ENCODE data around the gene ZNF516.

ZNF516 gene

DNA sequence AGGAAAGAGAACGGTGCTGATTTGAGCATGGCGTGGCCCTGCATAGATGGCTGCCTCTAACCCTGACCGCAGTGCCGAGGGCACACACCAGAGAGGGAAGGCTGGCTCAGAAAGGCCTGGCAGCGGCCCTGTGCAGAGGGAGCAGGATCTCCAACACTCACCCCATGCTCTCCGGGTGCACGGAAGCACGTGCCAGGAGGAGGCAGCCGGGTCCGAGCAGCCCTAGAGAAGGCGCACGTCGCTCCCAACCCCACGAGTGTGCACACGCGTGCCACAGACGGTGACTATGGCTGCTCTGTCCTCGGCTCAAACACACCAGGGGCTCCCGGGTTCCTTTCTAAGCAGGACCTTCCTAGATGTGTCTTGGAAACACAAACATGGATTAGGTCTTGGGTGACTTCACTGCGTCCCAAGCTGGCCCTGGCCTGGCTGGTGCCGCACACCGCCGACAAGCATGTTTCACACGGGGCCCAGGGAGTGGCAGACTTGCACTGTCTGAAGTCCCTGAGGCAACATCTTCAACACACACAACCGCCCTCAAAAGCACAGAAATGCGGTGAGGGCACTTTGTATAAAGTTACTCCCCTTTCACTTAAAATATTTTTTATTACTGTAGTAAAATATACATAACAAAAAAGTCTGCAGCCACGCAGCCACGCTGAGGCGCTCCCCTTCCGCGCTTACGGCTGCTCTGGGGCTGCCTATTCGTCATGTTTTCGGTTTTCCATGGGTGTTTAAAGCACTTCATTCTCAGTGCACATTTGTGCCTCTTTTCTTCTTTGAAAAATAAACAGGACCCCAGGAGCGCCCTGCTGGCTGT, 110.0 kb downstream of the ZNF516 start:
- Histone ChIP-seq H3K4me1 (ENCODE audit: insufficient read depth, low read length) (peaks cover 90% of the 10 kb centered on the region), H3K9me3 (ENCODE audit: insufficient read depth, low read length, severe bottlenecking) (no peaks in the 10 kb centered on the region), H3K9ac (ENCODE audit: low read depth, low read length) (peak overlapping the region; percentile 57), H3K36me3 (ENCODE audit: insufficient read depth, low read length) (no peaks in the 10 kb centered on the region), H3K27me3 (ENCODE audit: insufficient read depth, low read length, poor library complexity) (no peaks in the 10 kb centered on the region), H3K4me3 (ENCODE audit: low read depth in 1 of 2, low read length in 2 of 2) (peak overlapping the region in 1 of 2 experiments; percentile 41; a peak in 1 of 4 replicates), H3K4me2 (ENCODE audit: insufficient read depth, low read length) (peak overlapping the region; percentile 46), H3K27ac (ENCODE audit: low read length) (peak overlapping the region; percentile 96), H4K20me1 (ENCODE audit: insufficient read depth, low read length) (no peaks in the 10 kb centered on the region), H3K79me2 (ENCODE audit: insufficient read depth, low read length) (no peaks in the 10 kb centered on the region; the same call in 1 of the 2 replicates), H2AFZ (ENCODE audit: low read depth, low read length) (peak overlapping the region; percentile 51)
- peak; percentile 52 for ATAC-seq (ENCODE audit: insufficient read depth, low read depth)
- peak; percentile 65 for DNase-seq
- no peak for TF ChIP-seq EZH2 (IDR thresholded peaks at IDR 0.05; ENCODE audit: borderline replicate concordance, low read depth, low read length, severe bottlenecking)
- TF ChIP-seq, protein P1, sequence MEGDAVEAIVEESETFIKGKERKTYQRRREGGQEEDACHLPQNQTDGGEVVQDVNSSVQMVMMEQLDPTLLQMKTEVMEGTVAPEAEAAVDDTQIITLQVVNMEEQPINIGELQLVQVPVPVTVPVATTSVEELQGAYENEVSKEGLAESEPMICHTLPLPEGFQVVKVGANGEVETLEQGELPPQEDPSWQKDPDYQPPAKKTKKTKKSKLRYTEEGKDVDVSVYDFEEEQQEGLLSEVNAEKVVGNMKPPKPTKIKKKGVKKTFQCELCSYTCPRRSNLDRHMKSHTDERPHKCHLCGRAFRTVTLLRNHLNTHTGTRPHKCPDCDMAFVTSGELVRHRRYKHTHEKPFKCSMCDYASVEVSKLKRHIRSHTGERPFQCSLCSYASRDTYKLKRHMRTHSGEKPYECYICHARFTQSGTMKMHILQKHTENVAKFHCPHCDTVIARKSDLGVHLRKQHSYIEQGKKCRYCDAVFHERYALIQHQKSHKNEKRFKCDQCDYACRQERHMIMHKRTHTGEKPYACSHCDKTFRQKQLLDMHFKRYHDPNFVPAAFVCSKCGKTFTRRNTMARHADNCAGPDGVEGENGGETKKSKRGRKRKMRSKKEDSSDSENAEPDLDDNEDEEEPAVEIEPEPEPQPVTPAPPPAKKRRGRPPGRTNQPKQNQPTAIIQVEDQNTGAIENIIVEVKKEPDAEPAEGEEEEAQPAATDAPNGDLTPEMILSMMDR (IDR thresholded peaks at IDR 0.05; ENCODE audit: borderline replicate concordance, extremely low read depth, low read length, poor library complexity, severe bottlenecking): peak; percentile 50

DNA sequence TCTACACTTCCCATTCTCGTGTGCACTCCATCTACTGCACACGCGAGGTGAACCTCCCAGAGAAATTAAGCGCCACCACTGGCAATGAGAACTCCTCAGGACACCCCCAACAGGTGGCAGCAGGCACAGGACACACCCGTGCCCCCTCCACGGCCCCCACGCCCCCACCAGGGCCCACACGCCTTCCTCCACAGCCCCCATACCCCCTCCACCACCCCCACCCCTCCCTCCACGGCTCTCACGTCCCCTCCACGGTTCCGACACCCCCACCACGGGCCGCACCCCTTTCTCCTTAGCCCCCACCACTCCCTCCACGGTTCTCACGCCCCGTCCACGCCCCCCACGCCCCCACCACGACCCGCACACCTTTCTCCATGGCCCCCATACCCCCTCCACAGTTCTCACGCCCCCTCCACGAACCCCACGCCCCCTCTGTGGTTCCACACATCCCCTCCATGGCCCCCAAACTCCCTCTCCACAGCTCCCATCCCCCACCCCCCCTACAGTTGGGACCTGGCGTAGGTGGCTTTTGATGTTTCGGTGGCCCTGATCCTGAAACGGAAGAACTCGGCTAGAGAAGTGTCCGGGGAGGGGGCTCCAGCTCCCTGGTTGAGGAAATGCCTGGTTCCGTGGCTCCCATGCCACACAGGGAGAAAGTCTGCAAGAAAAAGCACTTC, 110.8 kb downstream of the ZNF516 start:
- H2AFZ ChIP-seq (ENCODE audit: low read depth, low read length): peak overlapping the region; percentile 51; the same call in 1 of the 2 replicates
- no peaks in the 10 kb centered on the region; the same call in 1 of the 2 replicates for H3K36me3 ChIP-seq (ENCODE audit: insufficient read depth, low read length)
- H3K4me2 ChIP-seq (ENCODE audit: insufficient read depth, low read length): peak overlapping the region; percentile 46; the same call in 1 of the 2 replicates
- ATAC-seq (ENCODE audit: insufficient read depth, low read depth) (no peak; the same call in 2 of the 3 replicates), DNase-seq (peak; percentile 72)
- H3K4me1 ChIP-seq (ENCODE audit: insufficient read depth, low read length): peaks cover 86% of the 10 kb centered on the region
- H3K27ac ChIP-seq (ENCODE audit: low read length): peak overlapping the region; percentile 96
- no peaks in the 10 kb centered on the region for H4K20me1 ChIP-seq (ENCODE audit: insufficient read depth, low read length)
- TF ChIP-seq, protein P1 (IDR thresholded peaks at IDR 0.05; ENCODE audit: borderline replicate concordance, extremely low read depth, low read length, poor library complexity, severe bottlenecking): peak; percentile 9
- no peak for TF ChIP-seq EZH2 (IDR thresholded peaks at IDR 0.05; ENCODE audit: borderline replicate concordance, low read depth, low read length, severe bottlenecking)
- H3K79me2 ChIP-seq (ENCODE audit: insufficient read depth, low read length): no peaks in the 10 kb centered on the region; the same call in 1 of the 2 replicates
- peak overlapping the region; percentile 57 for H3K9ac ChIP-seq (ENCODE audit: low read depth, low read length)
- no peaks in the 10 kb centered on the region for H3K9me3 ChIP-seq (ENCODE audit: insufficient read depth, low read length, severe bottlenecking)
- no peaks in the 10 kb centered on the region for H3K27me3 ChIP-seq (ENCODE audit: insufficient read depth, low read length, poor library complexity)
- no peak overlapping the region; a peak in 1 of 4 replicates for H3K4me3 ChIP-seq (ENCODE audit: low read depth in 1 of 2, low read length in 2 of 2)

GRCh38 chr18:76383636-76384035, 111.4 kb downstream of the ZNF516 start:
- no peaks in the 10 kb centered on the region for H3K27me3 ChIP-seq (ENCODE audit: insufficient read depth, low read length, poor library complexity)
- H3K4me1 ChIP-seq (ENCODE audit: insufficient read depth, low read length): peaks cover 86% of the 10 kb centered on the region
- ATAC-seq (ENCODE audit: insufficient read depth, low read depth) (no peak), DNase-seq (no peak)
- H3K79me2 ChIP-seq (ENCODE audit: insufficient read depth, low read length): no peaks in the 10 kb centered on the region; the same call in 1 of the 2 replicates
- no peak for TF ChIP-seq EZH2 (IDR thresholded peaks at IDR 0.05; ENCODE audit: borderline replicate concordance, low read depth, low read length, severe bottlenecking)
- TF ChIP-seq, protein P1 (IDR thresholded peaks at IDR 0.05; ENCODE audit: borderline replicate concordance, extremely low read depth, low read length, poor library complexity, severe bottlenecking): no peak
- H3K27ac ChIP-seq (ENCODE audit: low read length): peak overlapping the region; percentile 94
- H2AFZ ChIP-seq (ENCODE audit: low read depth, low read length): peak overlapping the region; percentile 49
- no peaks in the 10 kb centered on the region for H4K20me1 ChIP-seq (ENCODE audit: insufficient read depth, low read length)
- H3K9ac ChIP-seq (ENCODE audit: low read depth, low read length): peak overlapping the region; percentile 46
- H3K9me3 ChIP-seq (ENCODE audit: insufficient read depth, low read length, severe bottlenecking): no peaks in the 10 kb centered on the region
- peak overlapping the region; percentile 22; the same call in 1 of the 2 replicates for H3K4me2 ChIP-seq (ENCODE audit: insufficient read depth, low read length)
- H3K36me3 ChIP-seq (ENCODE audit: insufficient read depth, low read length): no peaks in the 10 kb centered on the region; the same call in 1 of the 2 replicates
- H3K4me3 ChIP-seq (ENCODE audit: low read depth in 1 of 2, low read length in 2 of 2): no peak overlapping the region
